ENCODE measurements around the gene OR2T8.

DNA sequence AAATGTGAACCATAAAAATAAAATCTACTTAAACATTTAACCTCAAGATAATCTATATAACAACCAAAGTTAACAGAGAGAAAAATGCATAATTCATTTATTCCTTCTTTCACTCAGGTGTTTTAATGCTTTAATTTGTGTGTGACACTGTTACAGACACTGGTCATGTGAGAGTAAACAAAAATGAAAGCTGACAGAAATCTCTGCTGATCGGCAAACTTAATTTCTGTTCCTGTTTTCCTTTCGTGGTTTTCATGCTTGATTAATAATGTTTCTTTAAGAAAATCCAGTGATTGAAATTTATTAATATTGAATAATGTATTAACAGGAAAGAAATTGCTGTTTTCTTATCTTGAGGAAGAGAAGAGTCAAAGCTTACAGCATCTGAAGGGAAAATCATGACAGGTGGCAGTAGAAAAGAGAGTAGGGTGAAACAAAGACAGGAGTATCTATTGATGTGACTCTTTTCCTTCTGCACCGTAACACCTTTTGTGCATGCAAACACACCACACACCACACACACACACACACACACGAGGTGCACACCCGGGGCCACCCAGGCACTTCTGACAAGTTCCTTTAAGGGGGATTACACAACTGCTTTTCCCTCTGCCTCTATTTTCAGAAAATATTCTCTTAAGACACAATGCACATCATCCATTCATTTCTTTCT lies 46.6 kb downstream of the OR2T8 start:
- TF ChIP-seq EZH2 (IDR thresholded peaks at IDR 0.05; ENCODE audit: insufficient read depth, low read length) = no peak
- TF ChIP-seq, protein P1, sequence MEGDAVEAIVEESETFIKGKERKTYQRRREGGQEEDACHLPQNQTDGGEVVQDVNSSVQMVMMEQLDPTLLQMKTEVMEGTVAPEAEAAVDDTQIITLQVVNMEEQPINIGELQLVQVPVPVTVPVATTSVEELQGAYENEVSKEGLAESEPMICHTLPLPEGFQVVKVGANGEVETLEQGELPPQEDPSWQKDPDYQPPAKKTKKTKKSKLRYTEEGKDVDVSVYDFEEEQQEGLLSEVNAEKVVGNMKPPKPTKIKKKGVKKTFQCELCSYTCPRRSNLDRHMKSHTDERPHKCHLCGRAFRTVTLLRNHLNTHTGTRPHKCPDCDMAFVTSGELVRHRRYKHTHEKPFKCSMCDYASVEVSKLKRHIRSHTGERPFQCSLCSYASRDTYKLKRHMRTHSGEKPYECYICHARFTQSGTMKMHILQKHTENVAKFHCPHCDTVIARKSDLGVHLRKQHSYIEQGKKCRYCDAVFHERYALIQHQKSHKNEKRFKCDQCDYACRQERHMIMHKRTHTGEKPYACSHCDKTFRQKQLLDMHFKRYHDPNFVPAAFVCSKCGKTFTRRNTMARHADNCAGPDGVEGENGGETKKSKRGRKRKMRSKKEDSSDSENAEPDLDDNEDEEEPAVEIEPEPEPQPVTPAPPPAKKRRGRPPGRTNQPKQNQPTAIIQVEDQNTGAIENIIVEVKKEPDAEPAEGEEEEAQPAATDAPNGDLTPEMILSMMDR (IDR thresholded peaks at IDR 0.05; ENCODE audit: insufficient read depth, low read depth, low read length) = no peak
